Measurements from ENCODE around the gene CYTH1. TPM values are rescaled to one million over a fixed set of nuclear protein-coding genes. Genes with fewer than 3 reads are reported as not detected.

The CYTH1 gene
- total and polyA plus RNA-seq, 4 donors, result 28.1 to 50.4 (median 42.4) TPM

GRCh38 chr17:78658281-78658785 lies 123.7 kb downstream of the CYTH1 start:
- H3K27ac ChIP-seq (ENCODE audit: low read depth, low read length), result no peak overlapping the region
- no peak for DNase-seq (ENCODE audit: low read depth in 4 of 6, low spot score in 6 of 6)
- H3K9me3 ChIP-seq (ENCODE audit: control insufficient read depth, insufficient read depth, low read length), result no peaks in the 10 kb centered on the region
- no peak overlapping the region for H3K4me3 ChIP-seq (ENCODE audit: low read depth, low read length)
- no peaks in the 10 kb centered on the region for H3K27me3 ChIP-seq (ENCODE audit: control insufficient read depth, insufficient read depth, low read length)
- WGBS (ENCODE audit: insufficient coverage), result 86% methylated on average over 18 of the region's 18 CpGs
- H3K4me1 ChIP-seq (ENCODE audit: control insufficient read depth, insufficient read depth, low read length), result no peaks in the 10 kb centered on the region
- H3K36me3 ChIP-seq (ENCODE audit: control insufficient read depth, insufficient read depth, low read length), result no peaks in the 10 kb centered on the region

- Histone ChIP-seq H3K36me3 (ENCODE audit: control insufficient read depth, insufficient read depth, low read length) (no peaks in the 10 kb centered on the region), H3K9me3 (ENCODE audit: control insufficient read depth, insufficient read depth, low read length) (no peaks in the 10 kb centered on the region), H3K27me3 (ENCODE audit: control insufficient read depth, insufficient read depth, low read length) (no peaks in the 10 kb centered on the region), H3K27ac (ENCODE audit: low read depth, low read length) (no peak overlapping the region), H3K4me1 (ENCODE audit: control insufficient read depth, insufficient read depth, low read length) (no peaks in the 10 kb centered on the region), H3K4me3 (ENCODE audit: low read depth, low read length) (no peak overlapping the region)
- no peak for DNase-seq (ENCODE audit: low read depth in 4 of 6, low spot score in 6 of 6)
- 91% methylated on average over 5 of the region's 9 CpGs for WGBS (ENCODE audit: insufficient coverage)
Measured at GRCh38 chr17:78655251-78655940, 126.7 kb downstream of the CYTH1 start.

GRCh38 chr17:78654325-78654724 lies 127.7 kb downstream of the CYTH1 start:
- Histone ChIP-seq H3K4me1 (ENCODE audit: control insufficient read depth, insufficient read depth, low read length) (no peaks in the 10 kb centered on the region), H3K4me3 (ENCODE audit: low read depth, low read length) (no peak overlapping the region), H3K27ac (ENCODE audit: low read depth, low read length) (no peak overlapping the region), H3K9me3 (ENCODE audit: control insufficient read depth, insufficient read depth, low read length) (no peaks in the 10 kb centered on the region), H3K27me3 (ENCODE audit: control insufficient read depth, insufficient read depth, low read length) (no peaks in the 10 kb centered on the region), H3K36me3 (ENCODE audit: control insufficient read depth, insufficient read depth, low read length) (no peaks in the 10 kb centered on the region)
- 92% methylated on average over 2 of the region's 2 CpGs for WGBS (ENCODE audit: insufficient coverage)
- DNase-seq (ENCODE audit: low read depth in 4 of 6, low spot score in 6 of 6), result no peak

GRCh38 chr17:78653382-78653781 lies 128.7 kb downstream of the CYTH1 start:
- H3K36me3 ChIP-seq (ENCODE audit: control insufficient read depth, insufficient read depth, low read length), result no peaks in the 10 kb centered on the region
- no peak for DNase-seq (ENCODE audit: low read depth in 4 of 6, low spot score in 6 of 6)
- H3K4me3 ChIP-seq (ENCODE audit: low read depth, low read length), result no peak overlapping the region
- H3K9me3 ChIP-seq (ENCODE audit: control insufficient read depth, insufficient read depth, low read length), result no peaks in the 10 kb centered on the region
- no peaks in the 10 kb centered on the region for H3K4me1 ChIP-seq (ENCODE audit: control insufficient read depth, insufficient read depth, low read length)
- no peaks in the 10 kb centered on the region for H3K27me3 ChIP-seq (ENCODE audit: control insufficient read depth, insufficient read depth, low read length)
- 51% methylated on average over 5 of the region's 5 CpGs for WGBS (ENCODE audit: insufficient coverage)
- no peak overlapping the region for H3K27ac ChIP-seq (ENCODE audit: low read depth, low read length)

- no peak for DNase-seq (ENCODE audit: low read depth in 4 of 6, low spot score in 6 of 6)
- H3K27ac ChIP-seq (ENCODE audit: low read depth, low read length), result no peak overlapping the region
- H3K27me3 ChIP-seq (ENCODE audit: control insufficient read depth, insufficient read depth, low read length), result no peaks in the 10 kb centered on the region
- no peaks in the 10 kb centered on the region for H3K36me3 ChIP-seq (ENCODE audit: control insufficient read depth, insufficient read depth, low read length)
- no peaks in the 10 kb centered on the region for H3K4me1 ChIP-seq (ENCODE audit: control insufficient read depth, insufficient read depth, low read length)
- 77% methylated on average over 6 of the region's 11 CpGs for WGBS (ENCODE audit: insufficient coverage)
- H3K4me3 ChIP-seq (ENCODE audit: low read depth, low read length), result no peak overlapping the region
- H3K9me3 ChIP-seq (ENCODE audit: control insufficient read depth, insufficient read depth, low read length), result no peaks in the 10 kb centered on the region
Measured at GRCh38 chr17:78652913-78653312, 129.2 kb downstream of the CYTH1 start.

- no peaks in the 10 kb centered on the region for H3K4me1 ChIP-seq (ENCODE audit: control insufficient read depth, insufficient read depth, low read length)
- no peaks in the 10 kb centered on the region for H3K9me3 ChIP-seq (ENCODE audit: control insufficient read depth, insufficient read depth, low read length)
- DNase-seq (ENCODE audit: low read depth in 4 of 6, low spot score in 6 of 6), result no peak
- WGBS (ENCODE audit: insufficient coverage), result no CpG with 5 or more reads among the region's 1 CpG
- no peak overlapping the region for H3K4me3 ChIP-seq (ENCODE audit: low read depth, low read length)
- no peaks in the 10 kb centered on the region for H3K27me3 ChIP-seq (ENCODE audit: control insufficient read depth, insufficient read depth, low read length)
- no peak overlapping the region for H3K27ac ChIP-seq (ENCODE audit: low read depth, low read length)
- H3K36me3 ChIP-seq (ENCODE audit: control insufficient read depth, insufficient read depth, low read length), result no peaks in the 10 kb centered on the region
Measured at GRCh38 chr17:78652024-78652423, 130.0 kb downstream of the CYTH1 start.

GRCh38 chr17:78651554-78651953 lies 130.5 kb downstream of the CYTH1 start:
- WGBS (ENCODE audit: insufficient coverage), result no CpG with 5 or more reads among the region's 1 CpG
- Histone ChIP-seq H3K4me3 (ENCODE audit: low read depth, low read length) (no peak overlapping the region), H3K27ac (ENCODE audit: low read depth, low read length) (no peak overlapping the region), H3K9me3 (ENCODE audit: control insufficient read depth, insufficient read depth, low read length) (no peaks in the 10 kb centered on the region), H3K27me3 (ENCODE audit: control insufficient read depth, insufficient read depth, low read length) (no peaks in the 10 kb centered on the region), H3K4me1 (ENCODE audit: control insufficient read depth, insufficient read depth, low read length) (no peaks in the 10 kb centered on the region), H3K36me3 (ENCODE audit: control insufficient read depth, insufficient read depth, low read length) (no peaks in the 10 kb centered on the region)
- no peak for DNase-seq (ENCODE audit: low read depth in 4 of 6, low spot score in 6 of 6)

- H3K27me3 ChIP-seq (ENCODE audit: control insufficient read depth, insufficient read depth, low read length), result no peaks in the 10 kb centered on the region
- no peak for DNase-seq (ENCODE audit: low read depth in 4 of 6, low spot score in 6 of 6)
- 74% methylated on average over 3 of the region's 11 CpGs for WGBS (ENCODE audit: insufficient coverage)
- no peaks in the 10 kb centered on the region for H3K36me3 ChIP-seq (ENCODE audit: control insufficient read depth, insufficient read depth, low read length)
- H3K27ac ChIP-seq (ENCODE audit: low read depth, low read length), result no peak overlapping the region
- no peaks in the 10 kb centered on the region for H3K9me3 ChIP-seq (ENCODE audit: control insufficient read depth, insufficient read depth, low read length)
- no peak overlapping the region for H3K4me3 ChIP-seq (ENCODE audit: low read depth, low read length)
- H3K4me1 ChIP-seq (ENCODE audit: control insufficient read depth, insufficient read depth, low read length), result peaks cover 6% of the 10 kb centered on the region
Measured at GRCh38 chr17:78650093-78650715, 131.9 kb downstream of the CYTH1 start.

- WGBS (ENCODE audit: insufficient coverage), result 98% methylated on average over 4 of the region's 5 CpGs
- peaks cover 12% of the 10 kb centered on the region for H3K4me1 ChIP-seq (ENCODE audit: control insufficient read depth, insufficient read depth, low read length)
- no peak overlapping the region for H3K4me3 ChIP-seq (ENCODE audit: low read depth, low read length)
- no peaks in the 10 kb centered on the region for H3K9me3 ChIP-seq (ENCODE audit: control insufficient read depth, insufficient read depth, low read length)
- H3K36me3 ChIP-seq (ENCODE audit: control insufficient read depth, insufficient read depth, low read length), result no peaks in the 10 kb centered on the region
- no peak for DNase-seq (ENCODE audit: low read depth in 4 of 6, low spot score in 6 of 6)
- H3K27ac ChIP-seq (ENCODE audit: low read depth, low read length), result no peak overlapping the region
- no peaks in the 10 kb centered on the region for H3K27me3 ChIP-seq (ENCODE audit: control insufficient read depth, insufficient read depth, low read length)
Measured at GRCh38 chr17:78648293-78648692, 133.8 kb downstream of the CYTH1 start.

GRCh38 chr17:78647032-78647431 lies 135.0 kb downstream of the CYTH1 start:
- Histone ChIP-seq H3K27me3 (ENCODE audit: control insufficient read depth, insufficient read depth, low read length) (no peaks in the 10 kb centered on the region), H3K36me3 (ENCODE audit: control insufficient read depth, insufficient read depth, low read length) (no peaks in the 10 kb centered on the region)
- 90% methylated on average over 4 of the region's 8 CpGs for WGBS (ENCODE audit: insufficient coverage)

More at GRCh38 chr17:78647032-78647431, 135.0 kb downstream of the CYTH1 start:
- no peak for DNase-seq (ENCODE audit: low read depth in 4 of 6, low spot score in 6 of 6)
- no peaks in the 10 kb centered on the region for H3K9me3 ChIP-seq (ENCODE audit: control insufficient read depth, insufficient read depth, low read length)
- peaks cover 12% of the 10 kb centered on the region for H3K4me1 ChIP-seq (ENCODE audit: control insufficient read depth, insufficient read depth, low read length)
- no peak overlapping the region for H3K4me3 ChIP-seq (ENCODE audit: low read depth, low read length)
- no peak overlapping the region for H3K27ac ChIP-seq (ENCODE audit: low read depth, low read length)

All from spinal cord (tissue), 10 donors.